ENCODE measurements around the gene ETV7.

The ETV7 gene

DNA sequence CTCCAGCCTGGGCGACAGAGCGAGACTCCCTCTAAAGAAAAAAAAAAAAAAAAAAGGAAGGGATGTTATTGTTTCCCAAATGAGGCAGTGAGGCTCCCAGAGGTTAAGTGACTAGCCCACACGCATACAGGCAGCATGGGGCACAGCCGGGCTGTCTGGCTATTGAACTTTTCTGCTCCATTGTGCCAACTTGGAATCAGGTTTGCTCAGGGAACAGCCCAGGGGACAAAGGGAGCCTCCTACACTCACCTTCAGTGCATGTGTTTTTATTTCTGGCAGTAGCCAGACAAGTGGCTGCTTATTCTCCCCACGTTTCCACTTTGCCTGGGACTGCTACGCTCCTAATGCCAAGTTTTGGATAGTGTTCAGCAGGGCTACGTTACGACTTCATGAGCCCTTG, 10.7 kb downstream of the ETV7 start:
- TF ChIP-seq, protein P1, sequence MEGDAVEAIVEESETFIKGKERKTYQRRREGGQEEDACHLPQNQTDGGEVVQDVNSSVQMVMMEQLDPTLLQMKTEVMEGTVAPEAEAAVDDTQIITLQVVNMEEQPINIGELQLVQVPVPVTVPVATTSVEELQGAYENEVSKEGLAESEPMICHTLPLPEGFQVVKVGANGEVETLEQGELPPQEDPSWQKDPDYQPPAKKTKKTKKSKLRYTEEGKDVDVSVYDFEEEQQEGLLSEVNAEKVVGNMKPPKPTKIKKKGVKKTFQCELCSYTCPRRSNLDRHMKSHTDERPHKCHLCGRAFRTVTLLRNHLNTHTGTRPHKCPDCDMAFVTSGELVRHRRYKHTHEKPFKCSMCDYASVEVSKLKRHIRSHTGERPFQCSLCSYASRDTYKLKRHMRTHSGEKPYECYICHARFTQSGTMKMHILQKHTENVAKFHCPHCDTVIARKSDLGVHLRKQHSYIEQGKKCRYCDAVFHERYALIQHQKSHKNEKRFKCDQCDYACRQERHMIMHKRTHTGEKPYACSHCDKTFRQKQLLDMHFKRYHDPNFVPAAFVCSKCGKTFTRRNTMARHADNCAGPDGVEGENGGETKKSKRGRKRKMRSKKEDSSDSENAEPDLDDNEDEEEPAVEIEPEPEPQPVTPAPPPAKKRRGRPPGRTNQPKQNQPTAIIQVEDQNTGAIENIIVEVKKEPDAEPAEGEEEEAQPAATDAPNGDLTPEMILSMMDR (conservative IDR thresholded peaks at IDR 0.05), result no peak
- no peak for TF ChIP-seq ZFX (IDR thresholded peaks at IDR 0.05)
- H3K27ac ChIP-seq, result no peak overlapping the region

DNA sequence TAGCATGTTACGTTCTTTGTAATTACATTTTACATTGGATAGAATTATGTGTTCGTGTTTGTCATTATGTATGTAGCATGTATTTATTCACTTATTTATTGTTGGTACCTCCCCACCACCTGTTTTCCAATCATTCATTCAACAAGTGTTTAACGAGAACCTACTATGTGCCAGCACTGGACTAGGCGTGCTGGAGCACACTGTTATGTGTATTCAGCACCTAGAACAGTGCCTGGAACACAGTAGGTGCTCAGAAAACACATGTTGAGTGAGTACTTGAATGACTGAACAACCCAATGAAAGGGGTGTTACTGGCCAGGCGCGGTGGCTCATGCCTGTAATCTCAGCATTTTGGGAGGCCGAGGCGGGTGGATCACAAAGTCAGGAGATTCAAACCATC, 11.3 kb downstream of the ETV7 start:
- H3K27ac ChIP-seq, result no peak overlapping the region
- TF ChIP-seq, protein P1 (conservative IDR thresholded peaks at IDR 0.05), result no peak

DNA sequence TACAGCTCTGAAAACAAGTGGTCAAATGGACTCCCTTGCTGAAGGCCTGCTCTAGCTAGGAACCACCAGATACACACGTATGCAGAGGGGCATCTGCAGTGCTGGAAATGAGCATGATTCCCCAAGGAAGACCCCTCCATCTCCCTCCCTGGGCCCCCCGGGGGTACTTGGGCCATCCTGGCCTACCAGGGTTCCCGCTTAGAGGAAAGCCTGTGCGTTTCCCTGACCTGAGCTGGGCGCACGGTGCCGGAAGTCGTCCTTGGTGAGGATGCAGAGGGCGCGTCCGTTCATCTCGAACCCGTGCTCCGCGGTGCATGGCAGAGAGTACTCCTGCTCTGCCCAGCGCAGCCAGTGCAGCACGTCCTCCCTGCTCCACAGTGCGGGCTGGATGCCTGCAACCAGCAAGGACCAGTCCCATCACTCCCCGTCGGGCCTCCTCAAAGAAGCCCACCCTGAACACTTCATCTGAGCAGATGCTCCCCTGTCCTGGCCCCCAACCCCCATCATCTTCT, 11.8 kb downstream of the ETV7 start:
- H3K27ac ChIP-seq, result no peak overlapping the region
- no peak for TF ChIP-seq ZFX (IDR thresholded peaks at IDR 0.05)
- TF ChIP-seq, protein P1 (conservative IDR thresholded peaks at IDR 0.05), result no peak

DNA sequence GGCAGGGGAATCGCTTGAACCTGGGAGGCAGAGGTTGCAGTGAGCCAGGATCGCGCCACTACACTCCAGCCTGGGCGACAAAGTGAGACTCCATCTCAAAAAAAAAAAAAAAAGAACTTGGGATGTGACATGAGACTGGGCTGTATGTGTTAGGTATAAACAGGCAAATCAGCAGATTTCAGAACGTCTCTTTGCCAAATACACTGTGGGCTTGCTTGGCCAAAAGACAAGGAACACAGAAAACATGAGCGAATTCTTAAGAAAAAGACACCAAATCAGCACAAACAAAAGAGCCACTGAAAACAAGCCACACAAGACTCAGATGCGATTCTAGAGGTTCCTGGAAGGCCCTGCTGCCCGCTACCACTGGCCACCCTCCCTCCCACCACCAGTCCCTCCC, 12.5 kb downstream of the ETV7 start:
- no peak for TF ChIP-seq ZFX (IDR thresholded peaks at IDR 0.05)
- TF ChIP-seq, protein P1 (conservative IDR thresholded peaks at IDR 0.05), result no peak
- H3K27ac ChIP-seq, result no peak overlapping the region

DNA sequence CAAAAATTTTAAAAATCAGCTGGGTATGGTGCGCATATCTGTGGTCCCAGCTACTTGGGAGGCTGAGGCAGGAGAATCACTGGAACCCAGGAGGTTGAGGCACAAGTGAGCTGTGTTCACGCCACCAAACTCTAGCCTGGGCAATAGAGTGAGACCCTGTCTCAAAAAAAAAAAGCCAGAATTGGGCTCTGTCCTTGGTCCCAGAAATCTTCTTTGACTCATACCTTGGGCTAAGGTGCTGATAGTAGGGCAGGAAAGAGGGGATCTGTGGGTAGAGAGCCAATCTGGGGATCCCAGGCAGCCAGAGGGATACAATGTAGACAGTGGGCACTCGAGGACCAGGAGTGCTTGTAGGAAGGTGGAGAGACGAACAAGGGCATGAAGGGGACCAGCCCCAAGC, 13.3 kb downstream of the ETV7 start:
- no peak overlapping the region for H3K27ac ChIP-seq
- no peak for TF ChIP-seq ZFX (IDR thresholded peaks at IDR 0.05)
- TF ChIP-seq, protein P1 (conservative IDR thresholded peaks at IDR 0.05), result no peak

DNA sequence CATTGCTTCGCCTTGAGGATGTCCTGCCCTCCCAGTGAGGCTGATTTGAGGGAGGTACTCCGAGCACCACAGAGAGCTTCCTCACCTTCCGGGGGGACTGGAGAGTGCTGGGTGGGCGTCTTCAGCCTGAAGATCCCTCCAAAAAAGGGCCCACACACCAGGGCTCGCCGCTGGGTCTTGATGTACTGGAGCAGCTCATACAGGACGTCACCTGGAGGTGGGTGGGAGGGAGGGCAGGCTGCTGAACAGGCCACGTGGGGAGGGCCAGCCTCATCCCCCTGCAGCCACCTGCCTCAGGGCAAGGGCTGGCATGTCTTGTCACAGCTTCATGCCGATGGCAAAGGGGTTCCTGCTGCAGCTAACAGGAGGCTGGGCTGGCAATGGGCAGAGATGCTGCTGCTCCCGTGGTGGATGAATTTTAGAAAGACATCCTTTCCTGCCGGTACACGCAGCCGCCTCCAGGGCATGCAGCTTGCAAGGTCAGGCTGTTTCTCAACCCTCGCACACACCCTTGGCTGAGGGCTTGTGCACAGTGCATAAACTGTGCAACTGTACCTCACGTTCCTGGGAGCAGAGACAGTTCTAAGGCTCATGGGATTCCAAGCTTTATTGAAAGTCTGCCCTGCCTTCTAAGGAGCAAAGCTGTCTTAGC, 14.0 kb downstream of the ETV7 start:
- no peak overlapping the region for H3K27ac ChIP-seq
- TF ChIP-seq, protein P1 (conservative IDR thresholded peaks at IDR 0.05), result no peak
- TF ChIP-seq ZFX (IDR thresholded peaks at IDR 0.05), result no peak

DNA sequence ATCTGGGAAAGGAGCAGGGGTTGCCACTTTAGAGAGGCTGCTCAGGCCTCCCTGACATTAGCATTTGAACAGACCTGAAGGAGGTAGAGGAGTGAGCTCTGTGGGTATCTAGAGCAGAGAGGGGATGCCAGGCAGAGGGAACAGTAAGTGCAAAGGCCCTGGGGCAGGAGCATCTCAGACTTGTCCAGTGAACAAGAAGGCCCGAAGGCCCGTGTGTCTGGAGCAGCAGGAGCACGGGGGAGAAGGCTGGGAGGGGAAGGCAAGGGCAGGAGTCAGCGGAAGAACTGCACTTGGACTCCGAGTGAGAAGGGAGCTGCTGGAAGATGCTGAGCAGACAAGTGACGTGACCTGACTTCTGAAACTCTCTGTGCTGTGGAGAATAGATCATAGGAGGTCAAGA, 15.4 kb downstream of the ETV7 start:
- H3K27ac ChIP-seq, result no peak overlapping the region
- no peak for TF ChIP-seq ZFX (IDR thresholded peaks at IDR 0.05)
- TF ChIP-seq, protein P1 (conservative IDR thresholded peaks at IDR 0.05), result no peak

All from C4-2B (cell line).